Activated CD4-positive, alpha-beta T cell treated with anti-CD3 and anti-CD28 coated beads, Interleukin-10, Interleukin-2, amounts not matched to agents 100 ng/mL and 50 ng/mL, durations not matched to agents 16 hours and 8 hours (primary cell): ENCODE data around the gene CDKL4.
A peak's percentile ranks its signal among the peaks of the same experiment; 100 is the strongest.
"Not testable (repeated sequence)": the region's sequence is repeated elsewhere in the genome, so short reads cannot be mapped to it uniquely, and the experiment has no call there.

Experiments
- DNase-seq: peaks from one replicate; pipeline ENCODE4 v3.0.0-alpha.2; 2020

CDKL4 gene

DNA sequence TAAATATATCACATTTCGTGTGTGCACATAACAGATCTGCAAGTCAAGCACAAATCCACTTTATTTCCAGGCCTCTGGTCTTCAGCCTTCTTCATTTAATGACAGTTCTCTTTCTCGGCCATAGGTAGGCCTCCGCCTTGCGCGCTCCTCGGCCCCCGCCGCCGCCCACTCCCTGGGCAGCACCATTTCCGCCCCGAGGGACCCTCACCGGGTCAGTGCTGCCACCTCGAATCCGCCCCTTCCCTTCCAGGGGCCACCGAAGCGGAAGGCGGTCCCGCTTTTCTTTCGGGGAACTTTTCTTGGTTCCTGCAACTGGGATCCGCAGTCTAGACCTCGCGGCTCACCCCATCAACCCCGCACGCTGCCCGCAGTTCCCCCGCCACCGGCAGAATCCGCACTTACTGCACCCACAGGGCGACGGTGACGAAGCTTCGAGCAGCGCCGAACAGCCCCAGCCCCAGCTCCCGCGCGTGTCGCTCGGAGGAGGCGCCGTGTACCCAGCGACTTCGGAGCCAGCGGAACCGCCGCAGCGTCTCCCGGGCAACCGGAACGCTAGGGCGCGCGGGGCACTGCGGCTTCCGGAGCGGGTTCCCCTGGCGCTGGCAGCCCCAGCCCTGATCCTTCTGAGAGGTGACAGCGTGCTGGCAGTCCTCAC is at the start of gene CDKL4:
Gene CDKL4, minus strand, starts transcription at position 502 of the 655 bp plus-strand sequence.
- peak; percentile 27 for DNase-seq

- DNase-seq, result no peak
Measured at GRCh38 chr2:39290433-39290832, 46.7 kb upstream of the CDKL4 start.

DNA sequence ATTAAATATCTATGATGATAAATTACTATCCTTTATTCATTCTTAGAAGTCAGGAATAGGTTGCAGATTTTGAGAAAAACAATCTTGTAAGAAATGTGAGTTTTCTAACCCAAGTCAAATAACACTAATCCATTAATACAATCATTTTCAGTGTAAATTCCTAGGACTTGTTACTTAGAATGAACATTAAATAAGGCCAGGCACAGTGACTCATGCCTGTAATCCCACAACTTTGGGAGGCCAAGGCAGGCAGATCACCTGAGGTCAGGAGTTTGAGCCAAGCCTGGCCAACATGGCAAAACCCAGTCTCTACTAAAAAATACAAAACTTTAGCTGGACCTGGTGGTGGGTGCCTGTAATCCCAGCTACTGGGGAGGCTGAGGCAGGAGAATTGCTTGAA is 45.8 kb upstream of the CDKL4 start:
- no peak for DNase-seq

DNA sequence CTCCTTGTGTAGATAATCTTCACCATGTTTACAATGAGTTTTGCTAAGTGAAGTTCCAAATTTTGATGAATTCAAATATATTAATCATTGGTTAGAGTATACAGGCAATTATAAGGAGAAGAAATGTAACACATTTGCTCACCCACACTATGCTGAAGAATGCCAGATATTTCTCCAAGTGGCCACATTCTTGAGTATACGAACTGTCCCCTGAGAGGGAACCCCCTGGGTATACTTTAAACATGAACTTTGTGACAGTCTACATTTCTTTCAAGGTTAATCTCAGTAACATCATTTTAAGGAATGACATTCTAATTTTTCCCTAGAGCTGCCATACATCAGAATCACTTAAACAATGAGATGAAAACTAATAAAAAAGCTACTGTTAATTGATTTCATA is 39.8 kb upstream of the CDKL4 start:
- no peak for DNase-seq

- no peak for DNase-seq
Measured at GRCh38 chr2:39281391-39281790, 37.6 kb upstream of the CDKL4 start.

- no peak for DNase-seq
Measured at GRCh38 chr2:39275016-39275415, 31.2 kb upstream of the CDKL4 start.

DNA sequence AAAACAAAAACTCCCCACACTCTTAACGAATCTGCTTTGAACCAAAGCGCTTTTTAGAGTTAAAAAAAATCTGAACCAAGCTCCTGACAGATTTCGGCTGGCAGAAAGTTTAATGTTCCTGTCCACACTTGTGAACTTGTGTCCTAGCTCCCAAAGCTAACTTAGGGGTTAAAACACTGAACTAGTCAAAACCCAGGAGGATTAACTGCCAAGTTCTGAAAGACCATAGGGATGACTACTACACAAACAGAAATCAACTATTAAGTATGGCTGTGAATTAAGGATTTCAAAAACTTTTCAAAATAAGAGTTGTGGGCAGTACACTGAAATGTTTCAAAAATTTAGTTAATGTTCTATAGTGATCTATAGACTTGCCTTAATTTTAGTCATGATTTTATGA is 26.2 kb upstream of the CDKL4 start:
- DNase-seq, result no peak

GRCh38 chr2:39266916-39267434 is 23.2 kb upstream of the CDKL4 start:
- DNase-seq, result no peak

DNA sequence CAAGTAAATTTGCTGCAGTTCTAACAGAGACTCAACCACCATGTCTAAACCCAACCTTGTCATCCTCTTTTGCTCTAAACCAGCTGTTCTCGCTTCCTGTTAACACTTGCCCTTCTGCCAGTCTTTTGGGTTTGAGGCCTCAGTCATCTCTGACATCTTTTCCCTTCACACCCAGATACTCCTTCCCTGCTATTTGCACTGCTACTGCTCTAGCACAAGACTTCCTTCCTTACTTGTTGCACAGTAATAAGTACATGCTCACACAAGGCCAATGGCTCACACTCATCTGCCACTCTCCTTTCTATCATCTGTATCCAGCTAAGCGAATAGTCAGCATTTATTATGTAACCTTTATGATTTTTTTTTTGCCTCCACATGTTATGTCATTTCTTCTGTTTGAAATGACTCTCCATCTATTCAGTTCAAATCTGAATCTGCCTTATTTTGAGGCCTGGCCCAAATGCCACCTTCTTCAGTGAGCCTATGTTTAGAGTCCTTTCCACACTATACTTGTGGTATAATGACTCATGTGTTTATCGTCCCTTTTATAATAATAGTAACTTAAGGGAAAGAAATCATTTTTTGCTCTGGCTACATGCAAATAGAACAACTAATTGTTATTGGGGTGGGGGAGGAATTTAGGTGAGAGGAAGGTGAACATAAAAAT is 22.5 kb upstream of the CDKL4 start:
- DNase-seq, result peak; percentile 78

DNA sequence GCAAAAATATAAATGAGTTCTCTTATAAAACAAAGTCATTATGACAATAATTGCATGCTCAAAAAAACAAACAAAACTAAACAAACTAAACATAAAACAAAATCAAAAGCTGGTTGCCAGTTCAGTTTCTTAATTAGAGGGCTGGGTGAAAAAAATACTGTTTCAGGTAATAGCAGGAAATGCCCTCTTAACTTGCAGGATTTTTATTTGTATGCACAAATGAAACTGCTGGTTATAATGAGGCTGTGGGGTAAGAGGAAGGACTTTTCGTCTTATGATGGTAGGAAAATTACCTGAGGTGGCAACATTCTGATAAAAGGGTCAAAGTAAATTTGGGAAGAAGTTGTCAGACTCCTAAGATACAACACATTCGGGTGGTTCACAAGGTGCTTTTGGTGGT is 21.5 kb upstream of the CDKL4 start:
- DNase-seq, result peak; percentile 9

DNA sequence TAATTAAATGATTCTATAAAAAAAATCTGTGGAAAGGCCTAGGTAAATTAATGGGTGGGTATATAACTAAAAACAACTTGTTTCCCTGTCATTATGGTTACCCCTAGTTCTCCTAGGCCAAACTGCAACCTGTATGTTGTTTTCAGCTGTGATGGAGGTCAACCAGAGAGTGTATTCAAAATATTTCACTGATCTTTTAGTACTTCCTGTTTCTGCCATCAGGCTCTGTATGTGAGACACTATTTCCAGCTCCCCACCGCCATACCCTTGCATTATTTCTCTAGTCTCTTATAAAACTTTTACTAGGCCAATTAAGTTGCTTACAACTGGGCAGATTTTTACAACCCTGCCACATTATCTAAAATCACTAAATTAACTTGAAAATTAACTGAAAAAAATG is 21.0 kb upstream of the CDKL4 start:
- no peak for DNase-seq

- no peak for DNase-seq
Measured at GRCh38 chr2:39260087-39260486, 16.3 kb upstream of the CDKL4 start.

DNA sequence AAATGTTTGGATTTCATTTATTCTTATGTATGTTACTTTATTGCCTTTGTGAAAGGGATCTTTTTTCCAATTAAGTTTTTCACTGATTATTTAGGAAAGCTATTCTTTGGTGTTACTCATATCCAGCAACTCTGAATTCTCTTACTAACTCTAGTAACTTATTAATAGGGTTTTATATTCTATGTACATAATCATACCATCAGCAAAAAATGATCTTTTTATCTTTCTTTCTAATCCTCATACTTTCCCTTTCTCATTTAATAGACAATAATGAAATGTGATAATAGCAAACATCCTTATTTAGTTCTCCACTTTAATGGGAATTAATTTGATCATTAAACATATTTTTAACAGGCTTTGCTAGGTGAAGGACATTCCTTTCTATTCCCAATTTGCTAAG is 12.3 kb upstream of the CDKL4 start:
- no peak for DNase-seq

DNA sequence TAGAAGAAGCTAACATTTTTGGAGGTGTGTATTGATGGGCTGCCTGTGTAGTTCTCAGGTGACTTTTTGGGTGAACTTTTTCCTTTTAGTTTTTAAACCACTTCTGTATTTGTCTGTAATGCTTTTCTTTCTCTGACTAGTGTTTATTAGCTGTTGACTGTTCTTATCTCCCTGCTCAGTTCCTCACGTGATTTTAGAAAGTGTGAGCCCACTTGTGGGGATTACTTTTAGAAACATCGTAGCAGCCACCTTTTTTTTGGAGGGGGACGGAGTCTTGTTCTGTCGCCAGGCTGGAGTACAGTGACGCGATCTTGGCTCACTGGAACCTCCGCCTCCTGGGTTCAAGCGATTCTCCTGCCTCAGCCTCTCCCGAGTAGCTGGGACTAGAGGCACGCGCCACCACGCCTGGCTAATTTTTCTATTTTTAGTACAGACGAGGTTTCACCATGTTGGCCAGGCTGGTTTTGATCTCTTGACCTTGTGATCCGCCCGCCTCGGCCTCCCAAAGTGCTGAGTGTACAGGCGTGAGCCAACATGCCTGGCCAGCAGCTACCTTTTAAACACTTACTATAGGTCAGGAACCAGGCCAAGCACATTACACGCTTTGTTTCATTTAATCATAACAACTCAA is 9.2 kb upstream of the CDKL4 start:
- no peak for DNase-seq

DNA sequence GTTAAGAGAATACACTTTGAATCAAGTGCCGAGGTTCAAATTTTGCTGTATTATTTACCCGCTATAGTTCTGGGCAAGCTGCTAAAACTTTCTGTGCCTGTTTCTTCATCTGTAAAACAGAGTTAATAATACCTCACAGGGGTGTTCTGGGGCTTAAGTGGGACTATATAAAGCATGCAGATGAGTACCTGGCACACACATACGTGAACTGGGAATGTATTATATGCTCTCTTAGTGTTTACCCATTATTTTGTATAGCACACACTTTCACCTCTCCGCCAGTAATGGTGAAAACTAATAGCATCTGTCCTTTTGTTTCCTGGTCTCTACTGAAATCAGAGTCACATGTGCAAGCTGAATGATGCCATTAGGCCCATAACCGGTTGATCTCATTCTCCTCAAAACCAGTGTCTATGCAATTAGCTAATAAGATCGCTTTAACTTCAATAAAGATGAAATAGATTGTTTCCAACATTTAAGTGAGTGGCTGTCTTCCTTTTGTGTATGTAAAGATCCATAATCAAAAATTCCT is 3.8 kb upstream of the CDKL4 start:
- DNase-seq, result no peak

- no peak for DNase-seq
Measured at GRCh38 chr2:39246382-39246980, 2.7 kb upstream of the CDKL4 start.

DNA sequence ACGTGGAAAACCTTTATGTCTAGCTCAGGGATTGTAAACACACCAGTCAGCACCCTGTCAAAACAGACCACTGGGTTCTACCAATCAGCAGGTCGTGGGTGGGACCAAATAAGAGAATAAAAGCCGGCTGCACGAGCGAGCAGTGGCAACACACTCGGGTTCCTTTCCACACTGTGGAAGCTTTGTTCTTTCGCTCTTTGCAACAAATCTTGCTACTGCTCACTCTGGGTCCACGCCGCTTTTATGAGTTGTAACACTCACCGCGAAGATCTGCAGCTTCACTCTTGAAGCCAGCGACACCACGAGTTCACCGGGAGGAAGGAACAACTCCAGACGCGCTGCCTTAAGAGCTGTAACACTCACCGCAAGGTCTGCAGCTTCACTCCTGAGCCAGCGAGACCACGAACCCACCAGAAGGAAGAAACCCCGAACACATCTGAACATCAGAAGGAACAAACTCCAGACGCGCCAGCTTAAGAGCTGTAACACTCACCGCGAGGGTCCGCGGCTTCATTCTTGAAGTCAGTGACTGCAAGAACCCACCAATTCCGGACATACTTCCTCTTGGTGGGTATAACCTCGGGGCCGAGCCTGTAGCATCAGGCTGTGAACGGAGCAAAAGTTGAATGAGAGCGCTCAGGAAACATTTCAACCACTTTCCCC is 1.3 kb upstream of the CDKL4 start:
- DNase-seq, result peak; percentile 42

DNA sequence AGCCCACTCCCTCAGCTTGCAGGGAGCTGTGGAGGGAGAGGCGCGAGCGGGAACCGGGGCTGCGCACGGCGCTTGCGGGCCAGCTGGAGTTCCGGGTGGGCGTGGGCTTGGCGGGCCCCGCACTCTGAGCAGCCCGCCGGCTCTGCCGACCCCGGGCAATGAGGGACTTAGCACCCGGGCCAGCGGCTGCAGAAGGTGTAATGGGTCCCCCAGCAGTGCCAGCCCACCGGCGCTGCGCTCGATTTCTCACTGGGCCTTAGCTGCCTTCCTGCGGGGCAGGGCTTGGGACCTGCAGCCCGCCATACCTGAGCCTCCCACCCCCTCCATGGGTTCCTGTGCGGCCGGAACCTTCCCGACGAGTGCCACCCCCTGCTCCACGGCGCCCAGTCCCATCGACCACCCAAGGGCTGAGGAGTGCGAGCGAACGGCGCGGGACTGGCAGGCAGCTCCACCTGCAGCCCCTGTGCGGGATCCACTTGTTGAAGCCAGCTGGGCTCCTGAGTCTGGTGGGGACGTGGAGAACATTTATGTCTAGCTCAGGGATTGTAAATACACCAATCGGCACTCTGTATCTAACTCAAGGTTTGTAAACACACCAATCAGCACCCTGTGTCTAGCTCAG is 582 bp upstream of the CDKL4 start:
- not testable (repeated sequence) for DNase-seq

DNA sequence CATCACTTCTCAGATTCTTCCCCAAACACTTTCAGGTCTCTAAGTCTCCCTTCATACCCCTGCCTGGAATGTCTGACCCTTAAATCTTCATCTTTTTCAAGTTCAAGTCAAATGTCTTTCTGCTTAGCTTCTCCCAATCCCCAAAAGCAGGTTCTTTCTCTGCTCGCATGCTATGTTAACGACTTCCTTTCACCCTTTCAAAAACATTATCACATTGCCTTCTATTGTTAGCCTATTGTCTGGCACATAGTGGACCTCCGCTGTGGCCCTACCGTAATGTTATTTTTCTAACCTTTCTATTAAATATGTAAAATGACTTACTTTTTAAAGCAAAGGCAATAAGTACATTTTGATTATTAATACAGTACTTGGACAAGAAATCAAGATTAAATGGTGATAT is 2.2 kb downstream of the CDKL4 start:
- no peak for DNase-seq

DNA sequence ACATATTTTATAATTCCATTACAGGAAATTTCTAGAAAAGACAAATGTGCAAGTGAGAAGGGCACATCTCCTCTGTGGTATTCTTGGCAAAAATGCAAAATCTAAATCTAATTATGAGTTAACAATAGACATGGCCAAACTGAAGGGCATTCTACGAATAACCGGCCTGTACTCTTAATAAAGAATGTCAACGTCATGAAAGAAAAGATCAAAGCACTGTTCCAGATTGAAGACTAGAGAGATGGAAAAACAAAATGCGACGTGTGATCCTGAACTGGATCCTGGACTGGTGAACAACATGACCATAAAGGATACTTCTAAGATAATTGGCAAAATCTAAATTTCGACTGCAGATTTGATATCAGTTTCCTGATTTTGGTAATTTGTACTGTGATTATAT is 3.0 kb downstream of the CDKL4 start:
- DNase-seq, result no peak

DNA sequence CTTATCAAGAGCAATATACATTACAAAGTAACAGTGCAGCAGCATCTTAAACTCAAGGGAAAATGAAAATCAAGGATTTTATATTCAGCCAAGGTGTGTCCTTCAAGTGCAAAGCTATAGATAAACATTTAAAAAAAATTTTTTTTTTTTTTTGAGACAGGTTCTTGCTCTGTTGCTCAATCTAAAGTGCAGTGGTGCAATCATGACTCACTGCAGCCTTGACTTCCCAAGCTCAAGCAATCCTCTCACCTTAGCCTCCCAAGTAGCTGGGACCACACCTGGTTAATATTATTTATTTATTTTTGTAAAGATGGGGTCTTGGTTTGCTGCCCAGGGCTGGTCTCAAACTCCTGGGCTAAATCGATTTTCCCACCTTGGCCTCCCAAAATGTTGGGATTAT is 9.0 kb downstream of the CDKL4 start:
- DNase-seq, result no peak

DNA sequence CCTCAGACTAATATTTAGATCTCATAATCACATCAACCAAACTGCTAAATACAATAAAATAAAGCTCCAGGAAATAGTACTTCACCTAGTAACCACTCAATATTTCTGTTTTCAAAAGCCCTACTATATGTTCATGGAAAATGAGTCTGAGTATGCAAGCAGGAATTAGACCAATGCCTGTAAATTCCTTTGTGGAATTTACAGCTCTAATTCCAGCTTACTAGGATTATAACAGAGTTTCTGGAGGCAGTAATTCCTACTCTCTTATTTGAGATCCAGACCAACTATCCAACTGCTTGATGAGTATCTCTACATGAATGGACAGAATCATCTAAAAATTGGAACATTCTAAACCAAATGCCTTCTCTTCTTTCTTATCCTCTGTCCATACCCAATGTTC is 11.6 kb downstream of the CDKL4 start:
- no peak for DNase-seq
